ENCODE results near the gene HAUS7. TPM values are rescaled to one million over a fixed set of nuclear protein-coding genes. Genes with fewer than 3 reads are reported as not detected.

Gene HAUS7
- total and polyA plus RNA-seq, 2 experiments from 2014 or later: 19.8 to 22.6 TPM

GRCh38 chrX:153502796-153503195 is 32.4 kb upstream of the HAUS7 start:
- DNase-seq (ENCODE audit: low read depth in 1 of 2, low spot score in 1 of 2): no peak
- Histone ChIP-seq H3K4me3 (no peak overlapping the region), H3K27me3 (no peaks in the 10 kb centered on the region), H3K36me3 (no peaks in the 10 kb centered on the region), H3K27ac (no peak overlapping the region), H3K4me1 (ENCODE audit: low read depth) (no peaks in the 10 kb centered on the region), H3K9me3 (ENCODE audit: low read depth) (no peaks in the 10 kb centered on the region)
- TF ChIP-seq CTCF (IDR thresholded peaks at IDR 0.05; ENCODE audit: low read depth, low read length): no peak

- Histone ChIP-seq H3K4me1 (ENCODE audit: low read depth) (no peaks in the 10 kb centered on the region), H3K36me3 (no peaks in the 10 kb centered on the region)
Measured at GRCh38 chrX:153502131-153502530, 31.8 kb upstream of the HAUS7 start.

GRCh38 chrX:153501530-153501929 is 31.2 kb upstream of the HAUS7 start:
- no peak for DNase-seq (ENCODE audit: low read depth in 1 of 2, low spot score in 1 of 2)
- H3K27ac ChIP-seq: no peak overlapping the region
- H3K9me3 ChIP-seq (ENCODE audit: low read depth): no peaks in the 10 kb centered on the region
- no peaks in the 10 kb centered on the region for H3K36me3 ChIP-seq
- H3K4me3 ChIP-seq: no peak overlapping the region
- no peaks in the 10 kb centered on the region for H3K4me1 ChIP-seq (ENCODE audit: low read depth)
- H3K27me3 ChIP-seq: no peaks in the 10 kb centered on the region
- TF ChIP-seq CTCF (IDR thresholded peaks at IDR 0.05; ENCODE audit: low read depth, low read length): no peak

More at GRCh38 chrX:153502131-153502530, 31.8 kb upstream of the HAUS7 start:
- no peak for DNase-seq (ENCODE audit: low read depth in 1 of 2, low spot score in 1 of 2)
- Histone ChIP-seq H3K9me3 (ENCODE audit: low read depth) (no peaks in the 10 kb centered on the region), H3K27ac (no peak overlapping the region), H3K27me3 (no peaks in the 10 kb centered on the region), H3K4me3 (no peak overlapping the region)
- no peak for TF ChIP-seq CTCF (IDR thresholded peaks at IDR 0.05; ENCODE audit: low read depth, low read length)

GRCh38 chrX:153500676-153501280 is 30.4 kb upstream of the HAUS7 start:
- Histone ChIP-seq H3K36me3 (no peaks in the 10 kb centered on the region), H3K4me1 (ENCODE audit: low read depth) (no peaks in the 10 kb centered on the region), H3K9me3 (ENCODE audit: low read depth) (no peaks in the 10 kb centered on the region), H3K27me3 (no peaks in the 10 kb centered on the region), H3K4me3 (no peak overlapping the region), H3K27ac (no peak overlapping the region)
- TF ChIP-seq CTCF (IDR thresholded peaks at IDR 0.05; ENCODE audit: low read depth, low read length): no peak
- DNase-seq (ENCODE audit: low read depth in 1 of 2, low spot score in 1 of 2): no peak

- no peaks in the 10 kb centered on the region for H3K36me3 ChIP-seq
- no peak overlapping the region for H3K4me3 ChIP-seq
- no peak for TF ChIP-seq CTCF (IDR thresholded peaks at IDR 0.05; ENCODE audit: low read depth, low read length)
- DNase-seq (ENCODE audit: low read depth in 1 of 2, low spot score in 1 of 2): no peak
- no peaks in the 10 kb centered on the region for H3K27me3 ChIP-seq
- no peaks in the 10 kb centered on the region for H3K4me1 ChIP-seq (ENCODE audit: low read depth)
- H3K27ac ChIP-seq: no peak overlapping the region
- H3K9me3 ChIP-seq (ENCODE audit: low read depth): no peaks in the 10 kb centered on the region
Measured at GRCh38 chrX:153499876-153500275, 29.5 kb upstream of the HAUS7 start.
